ENCODE data around the gene SORCS2. TPM values are rescaled to one million over a fixed set of nuclear protein-coding genes. Genes with fewer than 3 reads are reported as not detected.

SORCS2 gene
- total RNA-seq, 1 donor from 2014 or later: 3.0 TPM

DNA sequence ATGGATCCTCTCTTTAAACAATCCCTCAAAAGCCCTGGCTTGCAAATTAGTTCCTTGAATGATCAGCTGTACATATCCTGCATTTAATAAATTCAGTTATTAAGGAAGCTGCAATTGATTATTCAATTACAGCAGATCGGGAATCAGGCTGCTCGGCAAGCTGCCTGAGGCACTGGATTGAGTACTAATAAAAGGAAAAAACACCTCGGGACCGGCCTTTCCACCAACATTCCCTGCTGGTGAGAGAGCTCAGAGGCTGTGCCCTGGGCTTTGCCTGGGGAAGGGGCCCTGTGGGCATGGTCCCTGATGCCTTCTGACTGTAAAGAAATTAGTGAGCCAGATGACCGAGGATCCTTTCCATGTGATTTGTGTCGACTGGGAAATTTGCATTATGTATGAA lies 69.2 kb downstream of the SORCS2 start:
- TF ChIP-seq, protein P1, sequence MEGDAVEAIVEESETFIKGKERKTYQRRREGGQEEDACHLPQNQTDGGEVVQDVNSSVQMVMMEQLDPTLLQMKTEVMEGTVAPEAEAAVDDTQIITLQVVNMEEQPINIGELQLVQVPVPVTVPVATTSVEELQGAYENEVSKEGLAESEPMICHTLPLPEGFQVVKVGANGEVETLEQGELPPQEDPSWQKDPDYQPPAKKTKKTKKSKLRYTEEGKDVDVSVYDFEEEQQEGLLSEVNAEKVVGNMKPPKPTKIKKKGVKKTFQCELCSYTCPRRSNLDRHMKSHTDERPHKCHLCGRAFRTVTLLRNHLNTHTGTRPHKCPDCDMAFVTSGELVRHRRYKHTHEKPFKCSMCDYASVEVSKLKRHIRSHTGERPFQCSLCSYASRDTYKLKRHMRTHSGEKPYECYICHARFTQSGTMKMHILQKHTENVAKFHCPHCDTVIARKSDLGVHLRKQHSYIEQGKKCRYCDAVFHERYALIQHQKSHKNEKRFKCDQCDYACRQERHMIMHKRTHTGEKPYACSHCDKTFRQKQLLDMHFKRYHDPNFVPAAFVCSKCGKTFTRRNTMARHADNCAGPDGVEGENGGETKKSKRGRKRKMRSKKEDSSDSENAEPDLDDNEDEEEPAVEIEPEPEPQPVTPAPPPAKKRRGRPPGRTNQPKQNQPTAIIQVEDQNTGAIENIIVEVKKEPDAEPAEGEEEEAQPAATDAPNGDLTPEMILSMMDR (IDR thresholded peaks at IDR 0.05): no peak
- peaks cover 30% of the 10 kb centered on the region for H3K27me3 Mint-ChIP-seq (ENCODE audit: unreplicated experiment)
- no peaks in the 10 kb centered on the region for H3K36me3 Mint-ChIP-seq (ENCODE audit: unreplicated experiment)
- DNase-seq (ENCODE audit: extremely low spot score, unreplicated experiment): no peak
- H3K4me3 Mint-ChIP-seq (ENCODE audit: unreplicated experiment): no peak overlapping the region
- peaks cover 6% of the 10 kb centered on the region for H3K4me1 Mint-ChIP-seq (ENCODE audit: unreplicated experiment)
- no peak overlapping the region for H3K27ac Mint-ChIP-seq (ENCODE audit: unreplicated experiment)
- no peaks in the 10 kb centered on the region for H3K9me3 Mint-ChIP-seq (ENCODE audit: unreplicated experiment)

DNA sequence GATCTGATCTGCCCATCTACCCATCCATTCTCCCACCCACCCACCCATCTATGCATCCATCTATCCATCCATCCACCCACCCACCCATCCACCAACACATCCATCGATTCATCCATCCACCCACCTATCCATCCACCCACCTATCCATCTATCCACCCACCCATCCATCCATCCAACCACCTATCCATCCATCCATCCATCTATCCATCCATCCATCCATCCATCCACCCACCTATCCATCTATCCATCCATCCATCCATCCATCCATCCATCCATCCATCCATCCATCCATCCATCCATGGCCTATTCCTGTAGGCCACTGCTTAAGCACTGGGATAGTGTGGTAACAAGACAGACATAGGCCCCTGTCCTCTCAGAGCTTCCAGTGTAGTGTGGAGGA lies 69.8 kb downstream of the SORCS2 start:
- no peak for DNase-seq (ENCODE audit: extremely low spot score, unreplicated experiment)
- TF ChIP-seq, protein P1 (IDR thresholded peaks at IDR 0.05): no peak
- no peak overlapping the region for H3K4me3 Mint-ChIP-seq (ENCODE audit: unreplicated experiment)
- no peak overlapping the region for H3K27ac Mint-ChIP-seq (ENCODE audit: unreplicated experiment)
- no peaks in the 10 kb centered on the region for H3K9me3 Mint-ChIP-seq (ENCODE audit: unreplicated experiment)
- H3K4me1 Mint-ChIP-seq (ENCODE audit: unreplicated experiment): peaks cover 5% of the 10 kb centered on the region
- no peaks in the 10 kb centered on the region for H3K36me3 Mint-ChIP-seq (ENCODE audit: unreplicated experiment)
- peaks cover 25% of the 10 kb centered on the region for H3K27me3 Mint-ChIP-seq (ENCODE audit: unreplicated experiment)

- no peaks in the 10 kb centered on the region for H3K9me3 Mint-ChIP-seq (ENCODE audit: unreplicated experiment)
- H3K4me1 Mint-ChIP-seq (ENCODE audit: unreplicated experiment): peaks cover 5% of the 10 kb centered on the region
- H3K36me3 Mint-ChIP-seq (ENCODE audit: unreplicated experiment): no peaks in the 10 kb centered on the region
- TF ChIP-seq, protein P1 (IDR thresholded peaks at IDR 0.05): no peak
- H3K27me3 Mint-ChIP-seq (ENCODE audit: unreplicated experiment): peaks cover 24% of the 10 kb centered on the region
- H3K27ac Mint-ChIP-seq (ENCODE audit: unreplicated experiment): no peak overlapping the region
- no peak for DNase-seq (ENCODE audit: extremely low spot score, unreplicated experiment)
- H3K4me3 Mint-ChIP-seq (ENCODE audit: unreplicated experiment): no peak overlapping the region
Measured at GRCh38 chr4:7263166-7263565, 70.8 kb downstream of the SORCS2 start.

GRCh38 chr4:7264694-7265093 lies 72.4 kb downstream of the SORCS2 start:
- Mint-ChIP-seq H3K36me3 (ENCODE audit: unreplicated experiment) (no peaks in the 10 kb centered on the region), H3K27me3 (ENCODE audit: unreplicated experiment) (peaks cover 13% of the 10 kb centered on the region), H3K4me1 (ENCODE audit: unreplicated experiment) (peaks cover 5% of the 10 kb centered on the region), H3K9me3 (ENCODE audit: unreplicated experiment) (no peaks in the 10 kb centered on the region), H3K27ac (ENCODE audit: unreplicated experiment) (no peak overlapping the region), H3K4me3 (ENCODE audit: unreplicated experiment) (no peak overlapping the region)
- DNase-seq (ENCODE audit: extremely low spot score, unreplicated experiment): no peak
- TF ChIP-seq, protein P1 (IDR thresholded peaks at IDR 0.05): no peak

GRCh38 chr4:7266525-7267292 lies 74.4 kb downstream of the SORCS2 start:
- Mint-ChIP-seq H3K27ac (ENCODE audit: unreplicated experiment) (no peak overlapping the region), H3K9me3 (ENCODE audit: unreplicated experiment) (no peaks in the 10 kb centered on the region), H3K4me3 (ENCODE audit: unreplicated experiment) (no peak overlapping the region), H3K4me1 (ENCODE audit: unreplicated experiment) (peaks cover 5% of the 10 kb centered on the region), H3K36me3 (ENCODE audit: unreplicated experiment) (no peaks in the 10 kb centered on the region), H3K27me3 (ENCODE audit: unreplicated experiment) (peaks cover 3% of the 10 kb centered on the region)
- DNase-seq (ENCODE audit: extremely low spot score, unreplicated experiment): no peak
- TF ChIP-seq, protein P1 (IDR thresholded peaks at IDR 0.05): no peak
